ENCODE results near the gene SPPL3.

DNA sequence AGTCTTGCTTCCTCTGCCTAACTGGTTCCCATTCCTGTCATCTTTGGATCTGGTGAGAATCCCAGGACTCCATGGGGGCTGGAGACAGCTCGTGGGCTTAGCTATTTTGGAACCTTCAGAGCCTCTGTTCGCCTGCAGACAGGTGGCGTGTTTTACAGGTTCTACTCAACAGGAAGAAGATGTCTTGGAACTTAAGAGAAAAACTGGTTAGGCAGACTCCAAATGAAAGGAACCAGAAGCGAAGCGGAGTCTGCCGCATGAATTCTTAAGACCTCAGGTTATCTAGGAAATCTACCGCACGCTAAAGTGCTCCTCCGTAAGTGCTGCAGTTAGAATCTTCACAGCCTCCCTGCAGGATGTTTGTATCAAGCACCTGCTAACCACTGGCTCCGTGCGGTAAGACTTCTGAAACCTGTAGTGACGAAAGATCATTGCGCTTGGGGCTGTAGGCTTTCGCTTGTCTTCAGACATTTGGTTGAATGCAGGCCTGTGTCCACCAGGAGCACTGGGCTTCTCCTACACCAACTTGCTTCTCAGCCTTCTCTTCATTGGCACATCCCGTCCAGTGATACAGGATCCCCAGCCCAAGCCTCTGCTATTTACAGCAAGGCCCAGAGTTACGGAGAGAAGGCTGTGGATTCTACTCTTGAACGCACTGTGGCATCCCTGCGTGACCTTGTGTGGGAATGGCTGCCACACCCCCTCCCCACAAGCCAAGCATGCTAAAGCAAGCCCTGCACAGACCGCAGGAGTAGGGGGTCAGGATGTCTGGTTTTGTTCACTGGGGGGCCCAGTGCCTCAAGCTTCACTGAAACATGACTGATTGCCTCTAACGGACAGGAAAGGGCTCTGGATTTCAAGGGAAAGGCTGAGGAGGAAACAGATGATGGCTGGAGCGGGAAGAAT lies 143.6 kb downstream of the SPPL3 start:
- TF ChIP-seq EP300 (IDR thresholded peaks at IDR 0.05; ENCODE audit: borderline replicate concordance in 1 of 2, low read depth in 1 of 2, low read length in 1 of 2) (no peak), CTCF (IDR thresholded peaks at IDR 0.05) (no peak), TAF1 (IDR thresholded peaks at IDR 0.05; ENCODE audit: borderline replicate concordance, low read depth, low read length) (no peak), RAD21 (IDR thresholded peaks at IDR 0.05; ENCODE audit: low read length) (no peak), GABPA (IDR thresholded peaks at IDR 0.05; ENCODE audit: low read depth) (no peak), TEAD4 (IDR thresholded peaks at IDR 0.05; ENCODE audit: borderline replicate concordance, insufficient read depth) (no peak), YY1 (IDR thresholded peaks at IDR 0.05; ENCODE audit: low read depth) (no peak), GATA2 (CRISPR knock-in tag; IDR thresholded peaks at IDR 0.05) (no peak), MXI1 (IDR thresholded peaks at IDR 0.05; ENCODE audit: low read depth, low read length) (no peak), FOXM1 (IDR thresholded peaks at IDR 0.05; ENCODE audit: low read depth) (no peak), RFX5 (IDR thresholded peaks at IDR 0.05; ENCODE audit: low read length) (no peak), RXRA (IDR thresholded peaks at IDR 0.05; ENCODE audit: borderline replicate concordance, low read depth) (no peak), CHD2 (IDR thresholded peaks at IDR 0.05; ENCODE audit: low read length, partially characterized antibody) (no peak), NRF1 (IDR thresholded peaks at IDR 0.05; ENCODE audit: low read depth, low read length) (no peak)
